Thyroid gland (tissue), 4 donors: ENCODE results near the gene TSTD1. TPM values are rescaled to one million over a fixed set of nuclear protein-coding genes. Genes with fewer than 3 reads are reported as not detected.

Source experiments
- DNase-seq, 2 donors: peaks; one replicate each; pipeline ENCODE4 v3.0.0-alpha.2; 2019
- H3K27ac ChIP-seq, 3 donors: fragments of 200-600 bp; sonication (generic); 1 replicate in 2 of 3; 2 replicates in 1 of 3; pipeline ENCODE4 v1.5.1; 2016 to 2019; ENCODE audit warnings: mild to moderate bottlenecking in 1 of 3, moderate library complexity in 1 of 3
- H3K27me3 ChIP-seq: fragments of 200-600 bp; sonication (generic); one replicate; pipeline ENCODE4 v1.5.1; 2019
- H3K36me3 ChIP-seq, 2 donors: fragments of 200-600 bp; sonication (generic); one replicate each; pipeline ENCODE4 v1.5.1; 2016 to 2019
- H3K4me1 ChIP-seq, 2 donors: fragments of 200-600 bp; sonication (generic); one replicate each; pipeline ENCODE4 v1.5.1; 2017 to 2019
- H3K4me3 ChIP-seq, 3 donors: fragments of 200-600 bp; sonication (generic); replicated peaks in 1 of 3; 1 replicate in 2 of 3; 2 replicates in 1 of 3; pipeline ENCODE4 v1.5.1; 2016; ENCODE audit warnings: mild to moderate bottlenecking in 1 of 3
- H3K9me3 ChIP-seq: fragments of 200-600 bp; sonication (generic); one replicate; pipeline ENCODE4 v1.5.1; 2017
- POLR2A ChIP-seq, 2 donors: fragments of 450-650 bp; IDR thresholded peaks; one replicate each; pipeline ENCODE4 v1.6.1; 2017; ENCODE audit warnings: antibody characterized with exemption in 2 of 2, mild to moderate bottlenecking in 2 of 2, moderate library complexity in 1 of 2
- WGBS, 2 donors: methylation state at CpG; one replicate each; pipeline ENCODE4 v1.1.5; 2017; 5-methylcytosine and 5-hydroxymethylcytosine counted together
- intact Hi-C: fragments of 100-400 bp; cut with DNase I; formaldehyde crosslinking; loops from one replicate; pipeline ENCODE4 v1.15.1; 2023
- total RNA-seq, 4 donors: library from RNA; depleted of rRNA; stranded (reverse); fragments of >200 nt; gene quantifications; one replicate each; pipeline ENCODE4 v1.2.3, GENCODE V29; 2016
- TF ChIP-seq, protein P1 (sequence below), 6 experiments: fragments of 200-600 bp in 3 of 6; fragments of 450-650 bp in 3 of 6; sonication (generic) in 3 of 6; IDR thresholded peaks; one replicate each; pipeline ENCODE4 v1.5.1; 2016 to 2019; ENCODE audit warnings: antibody characterized with exemption in 6 of 6, mild to moderate bottlenecking in 2 of 6, inconsistent platforms in 1 of 6, moderate library complexity in 1 of 6

Gene TSTD1
- total RNA-seq, 4 donors from 2014 or later = 256 to 466 (median 320) TPM

DNA sequence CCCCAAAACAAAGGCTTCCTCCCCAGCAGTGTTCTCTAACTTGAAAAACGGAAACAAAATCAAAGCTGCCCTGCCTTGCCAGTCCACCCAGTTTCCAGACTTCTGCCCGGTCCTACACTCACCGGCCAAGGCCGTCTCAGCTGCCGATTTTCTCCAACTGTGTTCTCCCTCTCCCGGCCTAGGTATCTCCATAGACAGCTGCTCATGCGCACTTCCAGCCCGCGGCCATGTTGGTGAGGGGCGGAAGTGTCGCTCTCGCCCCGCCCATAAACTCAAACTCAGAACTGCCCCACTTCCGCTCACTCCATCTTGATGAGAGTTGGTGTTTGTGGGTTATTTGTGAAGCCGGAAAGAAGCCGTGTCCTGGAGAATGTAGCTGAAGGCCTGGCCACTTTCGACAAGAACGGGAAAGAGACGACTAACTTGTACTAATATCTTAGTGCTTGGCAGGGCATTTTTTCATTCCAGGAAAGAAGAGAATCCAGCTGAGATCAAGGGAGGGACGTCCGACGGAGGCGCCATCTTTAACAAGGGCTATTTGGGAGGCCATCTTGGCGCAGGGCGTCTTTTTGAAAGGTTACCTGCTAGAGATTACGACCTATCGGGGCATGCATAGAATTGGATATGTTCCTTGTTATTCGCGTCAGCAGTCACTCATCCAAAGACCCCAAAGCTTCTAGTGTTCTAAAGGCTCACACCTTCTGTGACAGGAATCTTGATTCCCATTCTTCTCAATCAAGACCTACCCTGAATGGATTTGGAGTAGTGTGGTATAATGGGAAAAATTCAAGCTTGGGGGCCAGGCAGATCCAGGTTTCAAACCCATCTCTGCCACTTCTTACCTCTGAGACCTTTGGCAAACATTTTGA is 7.2 kb upstream of the TSTD1 start, which contains the start of gene USF1:
Gene USF1 (minus strand): TSS at position 242 of the 869 bp plus-strand sequence. CDS start 2,702 bp downstream, outside the sequence.
- Histone ChIP-seq H3K27me3 (no peaks in the 10 kb centered on the region), H3K27ac (peak within 1 kb of the TSS; percentile 71 to 97 (median 97)), H3K4me3 (peak within 1 kb of the TSS; percentile 29 to 91 (median 89)), H3K36me3 (peaks cover 14 to 18% of the 10 kb centered on the region in 2 donors), H3K9me3 (no peaks in the 10 kb centered on the region), H3K4me1 (peaks cover 9 to 17% of the 10 kb centered on the region in 2 donors)
- WGBS, 2 donors = 0% methylated on average over 29 of the region's 29 CpGs
- DNase-seq = peak; percentile 94
- intact Hi-C loops = loop anchor here (10.0 kb wide), 1 partner anchor 49 kb away; the partner anchor contains the start of gene KLHDC9
- TF ChIP-seq, protein P1, sequence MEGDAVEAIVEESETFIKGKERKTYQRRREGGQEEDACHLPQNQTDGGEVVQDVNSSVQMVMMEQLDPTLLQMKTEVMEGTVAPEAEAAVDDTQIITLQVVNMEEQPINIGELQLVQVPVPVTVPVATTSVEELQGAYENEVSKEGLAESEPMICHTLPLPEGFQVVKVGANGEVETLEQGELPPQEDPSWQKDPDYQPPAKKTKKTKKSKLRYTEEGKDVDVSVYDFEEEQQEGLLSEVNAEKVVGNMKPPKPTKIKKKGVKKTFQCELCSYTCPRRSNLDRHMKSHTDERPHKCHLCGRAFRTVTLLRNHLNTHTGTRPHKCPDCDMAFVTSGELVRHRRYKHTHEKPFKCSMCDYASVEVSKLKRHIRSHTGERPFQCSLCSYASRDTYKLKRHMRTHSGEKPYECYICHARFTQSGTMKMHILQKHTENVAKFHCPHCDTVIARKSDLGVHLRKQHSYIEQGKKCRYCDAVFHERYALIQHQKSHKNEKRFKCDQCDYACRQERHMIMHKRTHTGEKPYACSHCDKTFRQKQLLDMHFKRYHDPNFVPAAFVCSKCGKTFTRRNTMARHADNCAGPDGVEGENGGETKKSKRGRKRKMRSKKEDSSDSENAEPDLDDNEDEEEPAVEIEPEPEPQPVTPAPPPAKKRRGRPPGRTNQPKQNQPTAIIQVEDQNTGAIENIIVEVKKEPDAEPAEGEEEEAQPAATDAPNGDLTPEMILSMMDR (IDR thresholded peaks at IDR 0.05) = no peak
- peak in 1 of 2 donors; percentile 92 for TF ChIP-seq POLR2A (IDR thresholded peaks at IDR 0.05)

- peak; percentile 69 to 75 for DNase-seq
- TF ChIP-seq, protein P1 (IDR thresholded peaks at IDR 0.05) = no peak
- TF ChIP-seq POLR2A (IDR thresholded peaks at IDR 0.05) = peak in 1 of 2 donors; percentile 49
- no peaks in the 10 kb centered on the region for H3K27me3 ChIP-seq
- peaks cover 9 to 17% of the 10 kb centered on the region in 2 donors for H3K4me1 ChIP-seq
- H3K27ac ChIP-seq = peak overlapping the region; percentile 71 to 97 (median 97)
- no peaks in the 10 kb centered on the region for H3K9me3 ChIP-seq
- peak overlapping the region; percentile 29 to 91 (median 89) for H3K4me3 ChIP-seq
- intact Hi-C loops = loop anchor here (5.0 to 10.0 kb wide), 2 partner anchors 43 to 50 kb away; partner anchors contain the start of gene KLHDC9
- WGBS, 2 donors = 1% methylated on average over 19 to 23 of the region's 48 CpGs
- H3K36me3 ChIP-seq = peaks cover 23 to 26% of the 10 kb centered on the region in 2 donors
These were observed 6.4 kb upstream of the TSTD1 start for GRCh38 chr1:161044908-161045735.

GRCh38 chr1:161044535-161044907 is 5.8 kb upstream of the TSTD1 start:
- Histone ChIP-seq H3K27ac (peak overlapping the region; percentile 71 to 97 (median 97)), H3K27me3 (no peaks in the 10 kb centered on the region), H3K4me3 (peak overlapping the region in 2 of 3 donors; percentile 89 to 91), H3K4me1 (peaks cover 11 to 20% of the 10 kb centered on the region in 2 donors), H3K9me3 (no peaks in the 10 kb centered on the region), H3K36me3 (peaks cover 29 to 32% of the 10 kb centered on the region in 2 donors)
- no peak for TF ChIP-seq POLR2A (IDR thresholded peaks at IDR 0.05)
- TF ChIP-seq, protein P1 (IDR thresholded peaks at IDR 0.05) = no peak
- DNase-seq = no peak
- intact Hi-C loops = loop anchor here (5.0 to 10.0 kb wide), 2 partner anchors 42 to 50 kb away; partner anchors contain the start of gene KLHDC9

GRCh38 chr1:161039546-161039945 is 782 bp upstream of the TSTD1 start:
- no peaks in the 10 kb centered on the region for H3K9me3 ChIP-seq
- no peak for DNase-seq
- no peak overlapping the region for H3K4me3 ChIP-seq
- peak overlapping the region in 2 of 3 donors; percentile 44 to 86 for H3K27ac ChIP-seq
- intact Hi-C loops = no loop called here
- 93 to 100% methylated on average over 4 to 5 of the region's 5 CpGs for WGBS, 2 donors
- TF ChIP-seq, protein P1 (IDR thresholded peaks at IDR 0.05) = no peak
- no peak for TF ChIP-seq POLR2A (IDR thresholded peaks at IDR 0.05)
- peaks cover 32 to 35% of the 10 kb centered on the region in 2 donors for H3K36me3 ChIP-seq
- H3K27me3 ChIP-seq = no peaks in the 10 kb centered on the region
- peaks cover 30 to 33% of the 10 kb centered on the region in 2 donors for H3K4me1 ChIP-seq
